ENCODE results near the gene VAT1L. TPM values are rescaled to one million over a fixed set of nuclear protein-coding genes. Genes with fewer than 3 reads are reported as not detected.

The VAT1L gene
- total RNA-seq, 1 donor from 2014 or later: 17.9 TPM

DNA sequence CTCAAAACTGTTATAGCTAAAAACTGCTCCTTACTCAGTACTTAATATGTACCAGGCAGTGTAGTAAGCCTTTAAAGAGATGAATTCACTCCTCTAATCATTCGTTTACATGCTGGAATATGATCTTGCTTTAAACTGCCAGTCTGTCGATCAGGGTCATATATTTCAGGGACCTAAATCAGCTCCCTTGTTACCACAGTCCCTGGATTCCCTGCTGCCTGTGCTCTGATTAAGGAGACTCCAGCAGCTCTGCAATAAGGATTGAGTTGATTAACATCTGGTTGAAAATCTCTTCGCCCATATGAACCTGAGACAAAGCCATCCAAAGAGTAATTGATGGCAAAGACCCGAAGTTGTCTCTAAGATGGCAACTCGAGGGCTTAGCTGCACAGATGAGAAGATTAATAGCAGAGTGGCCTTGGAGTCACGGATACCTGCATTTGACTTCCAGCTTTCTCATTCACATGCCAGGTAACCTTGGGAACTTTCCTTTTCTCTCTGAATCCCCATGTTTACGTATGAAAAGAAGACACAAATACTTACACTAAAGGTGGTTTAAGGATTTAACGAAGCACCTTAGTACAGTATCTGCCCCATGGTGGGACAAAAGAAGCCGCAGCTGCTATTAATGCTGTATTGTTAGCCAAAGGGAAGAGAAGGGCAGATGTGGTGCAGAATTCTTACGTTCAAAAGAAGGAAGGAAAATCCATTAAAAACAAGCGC lies 68.2 kb downstream of the VAT1L start:
- Mint-ChIP-seq H3K27ac (ENCODE audit: unreplicated experiment) (no peak overlapping the region), H3K4me3 (ENCODE audit: unreplicated experiment) (no peak overlapping the region), H3K4me1 (ENCODE audit: low read depth, unreplicated experiment) (no peaks in the 10 kb centered on the region), H3K27me3 (ENCODE audit: unreplicated experiment) (peaks cover 5% of the 10 kb centered on the region), H3K36me3 (ENCODE audit: unreplicated experiment) (no peaks in the 10 kb centered on the region), H3K9me3 (ENCODE audit: unreplicated experiment) (no peaks in the 10 kb centered on the region)
- DNase-seq: no peak
- TF ChIP-seq, protein P1, sequence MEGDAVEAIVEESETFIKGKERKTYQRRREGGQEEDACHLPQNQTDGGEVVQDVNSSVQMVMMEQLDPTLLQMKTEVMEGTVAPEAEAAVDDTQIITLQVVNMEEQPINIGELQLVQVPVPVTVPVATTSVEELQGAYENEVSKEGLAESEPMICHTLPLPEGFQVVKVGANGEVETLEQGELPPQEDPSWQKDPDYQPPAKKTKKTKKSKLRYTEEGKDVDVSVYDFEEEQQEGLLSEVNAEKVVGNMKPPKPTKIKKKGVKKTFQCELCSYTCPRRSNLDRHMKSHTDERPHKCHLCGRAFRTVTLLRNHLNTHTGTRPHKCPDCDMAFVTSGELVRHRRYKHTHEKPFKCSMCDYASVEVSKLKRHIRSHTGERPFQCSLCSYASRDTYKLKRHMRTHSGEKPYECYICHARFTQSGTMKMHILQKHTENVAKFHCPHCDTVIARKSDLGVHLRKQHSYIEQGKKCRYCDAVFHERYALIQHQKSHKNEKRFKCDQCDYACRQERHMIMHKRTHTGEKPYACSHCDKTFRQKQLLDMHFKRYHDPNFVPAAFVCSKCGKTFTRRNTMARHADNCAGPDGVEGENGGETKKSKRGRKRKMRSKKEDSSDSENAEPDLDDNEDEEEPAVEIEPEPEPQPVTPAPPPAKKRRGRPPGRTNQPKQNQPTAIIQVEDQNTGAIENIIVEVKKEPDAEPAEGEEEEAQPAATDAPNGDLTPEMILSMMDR (IDR thresholded peaks at IDR 0.05; ENCODE audit: partially characterized antibody, unreplicated experiment): no peak

DNA sequence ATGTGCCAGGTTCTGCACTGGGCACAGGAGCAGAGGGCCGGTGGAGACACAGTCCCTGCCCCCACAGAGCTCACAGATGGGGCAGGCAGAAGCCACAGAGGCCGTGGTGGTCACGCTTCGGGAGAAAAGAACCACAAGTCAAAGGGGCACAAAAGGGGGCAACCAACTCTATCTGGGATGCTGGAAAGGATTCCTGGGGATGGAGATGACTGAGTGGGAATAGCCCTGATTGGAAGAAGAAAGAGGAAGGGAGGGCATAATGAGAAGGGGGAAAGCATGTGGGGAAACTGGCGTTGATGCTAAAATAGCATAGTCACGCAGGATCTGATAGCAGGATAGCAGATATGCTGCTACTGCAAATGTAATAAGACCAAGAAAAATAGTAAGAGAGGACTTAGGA lies 69.7 kb downstream of the VAT1L start:
- no peaks in the 10 kb centered on the region for H3K9me3 Mint-ChIP-seq (ENCODE audit: unreplicated experiment)

DNA sequence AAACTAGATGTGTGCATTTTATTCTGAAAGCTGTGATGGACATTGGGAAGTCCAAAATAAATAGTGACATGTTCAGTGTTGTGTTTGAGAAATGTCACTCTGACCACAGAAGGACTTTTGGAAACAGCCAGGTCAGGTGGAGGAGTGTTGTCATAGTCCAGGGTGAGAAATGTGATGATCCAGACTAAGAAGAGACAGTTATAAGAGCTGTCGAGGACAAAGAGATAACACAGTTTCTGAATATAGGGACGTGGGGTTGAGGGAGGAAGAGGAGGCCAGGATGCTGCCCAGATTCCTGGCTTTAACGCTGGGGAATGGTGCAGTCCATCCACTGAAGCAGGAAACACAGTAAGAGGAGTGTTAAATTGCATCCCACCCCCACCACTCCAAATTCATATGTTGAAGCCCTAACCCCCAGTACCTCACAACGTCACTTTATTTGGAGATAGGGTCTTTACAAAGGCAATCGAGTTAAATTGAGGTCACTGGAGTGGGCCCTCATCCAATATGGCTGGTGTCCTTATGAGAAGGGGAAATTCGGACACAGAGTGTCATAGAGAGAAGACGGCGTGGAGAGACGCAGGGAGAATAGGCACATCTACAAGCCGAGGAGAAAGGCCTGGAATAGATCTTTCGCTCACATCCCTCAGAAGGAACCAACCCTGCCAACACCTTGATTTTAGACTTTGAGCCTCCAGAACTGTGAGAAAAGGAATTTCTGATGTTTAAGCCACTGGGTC lies 71.3 kb downstream of the VAT1L start:
- Mint-ChIP-seq H3K4me1 (ENCODE audit: low read depth, unreplicated experiment) (peaks cover 6% of the 10 kb centered on the region), H3K27me3 (ENCODE audit: unreplicated experiment) (peaks cover 3% of the 10 kb centered on the region), H3K9me3 (ENCODE audit: unreplicated experiment) (no peaks in the 10 kb centered on the region), H3K4me3 (ENCODE audit: unreplicated experiment) (no peak overlapping the region), H3K36me3 (ENCODE audit: unreplicated experiment) (no peaks in the 10 kb centered on the region), H3K27ac (ENCODE audit: unreplicated experiment) (no peak overlapping the region)
- TF ChIP-seq, protein P1 (IDR thresholded peaks at IDR 0.05; ENCODE audit: partially characterized antibody, unreplicated experiment): no peak
- no peak for DNase-seq

More for the DNA sequence above, 69.7 kb downstream of the VAT1L start:
- no peak for DNase-seq
- TF ChIP-seq, protein P1 (IDR thresholded peaks at IDR 0.05; ENCODE audit: partially characterized antibody, unreplicated experiment): no peak
- Mint-ChIP-seq H3K36me3 (ENCODE audit: unreplicated experiment) (no peaks in the 10 kb centered on the region), H3K27ac (ENCODE audit: unreplicated experiment) (no peak overlapping the region), H3K27me3 (ENCODE audit: unreplicated experiment) (no peaks in the 10 kb centered on the region), H3K4me3 (ENCODE audit: unreplicated experiment) (no peak overlapping the region), H3K4me1 (ENCODE audit: low read depth, unreplicated experiment) (no peaks in the 10 kb centered on the region)

DNA sequence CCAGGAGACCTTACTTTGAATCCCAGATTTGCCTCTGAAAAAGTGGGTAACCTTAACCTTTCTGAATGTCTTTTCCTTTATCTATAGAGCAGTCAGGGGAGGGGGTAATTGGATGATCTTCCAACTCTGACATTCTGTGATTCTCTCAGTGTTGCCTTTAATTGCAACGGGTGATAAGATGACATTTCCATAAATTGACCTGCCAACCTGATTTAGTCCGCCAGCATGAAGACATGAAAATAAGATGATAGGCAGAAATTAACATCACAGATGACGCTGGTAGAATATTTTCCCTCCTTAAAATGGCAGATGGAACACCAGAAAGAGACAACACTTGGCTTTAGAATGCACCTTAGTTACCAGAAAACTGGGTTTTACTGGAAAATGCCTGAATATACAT lies 72.6 kb downstream of the VAT1L start:
- H3K27ac Mint-ChIP-seq (ENCODE audit: unreplicated experiment): no peak overlapping the region
- no peaks in the 10 kb centered on the region for H3K36me3 Mint-ChIP-seq (ENCODE audit: unreplicated experiment)
- H3K27me3 Mint-ChIP-seq (ENCODE audit: unreplicated experiment): peaks cover 3% of the 10 kb centered on the region
- TF ChIP-seq, protein P1 (IDR thresholded peaks at IDR 0.05; ENCODE audit: partially characterized antibody, unreplicated experiment): no peak
- no peaks in the 10 kb centered on the region for H3K9me3 Mint-ChIP-seq (ENCODE audit: unreplicated experiment)
- no peak overlapping the region for H3K4me3 Mint-ChIP-seq (ENCODE audit: unreplicated experiment)
- no peak for DNase-seq
- peaks cover 6% of the 10 kb centered on the region for H3K4me1 Mint-ChIP-seq (ENCODE audit: low read depth, unreplicated experiment)

DNA sequence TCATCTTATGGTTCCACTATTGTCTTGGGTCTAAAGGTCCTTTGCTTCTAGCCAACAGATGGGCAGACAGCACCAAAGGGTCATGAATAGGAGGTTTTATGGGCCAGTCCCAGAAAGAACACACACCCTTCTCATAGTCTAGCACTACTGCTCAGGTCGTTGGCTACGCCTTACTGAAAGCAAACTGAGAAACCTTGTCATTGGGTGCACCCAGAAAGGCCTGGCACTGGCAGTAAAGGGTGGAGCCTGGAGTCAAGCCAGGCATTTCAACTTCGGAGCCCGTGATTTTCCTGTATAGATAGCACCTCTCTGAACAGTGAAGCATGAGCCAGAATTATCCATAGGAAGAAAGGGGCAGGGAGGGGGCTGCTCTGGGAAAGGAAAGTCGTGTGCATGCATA lies 74.9 kb downstream of the VAT1L start:
- TF ChIP-seq, protein P1 (IDR thresholded peaks at IDR 0.05; ENCODE audit: partially characterized antibody, unreplicated experiment): no peak
- DNase-seq: no peak
- Mint-ChIP-seq H3K27me3 (ENCODE audit: unreplicated experiment) (peaks cover 3% of the 10 kb centered on the region), H3K4me1 (ENCODE audit: low read depth, unreplicated experiment) (peaks cover 6% of the 10 kb centered on the region), H3K4me3 (ENCODE audit: unreplicated experiment) (no peak overlapping the region), H3K9me3 (ENCODE audit: unreplicated experiment) (peaks cover 1% of the 10 kb centered on the region), H3K27ac (ENCODE audit: unreplicated experiment) (no peak overlapping the region), H3K36me3 (ENCODE audit: unreplicated experiment) (no peaks in the 10 kb centered on the region)

Data from glutamatergic neuron (in vitro differentiated cells).